Measurements from ENCODE around the gene ALKBH8. TPM values are rescaled to one million over a fixed set of nuclear protein-coding genes. Genes with fewer than 3 reads are reported as not detected.
A peak's percentile ranks its signal among the peaks of the same experiment; 100 is the strongest.

The ALKBH8 gene
- total and polyA plus RNA-seq, 2 of the 8 experiments (the other 6 are each of a cell fraction or from before 2014, with no cell fraction given), result 3.6 to 11.9 TPM

GRCh38 chr11:107609400-107610218 lies 44.1 kb upstream of the ALKBH8 start:
- no peaks in the 10 kb centered on the region for H3K79me1 ChIP-seq (ENCODE audit: low read depth, low read length)
- H3K9ac ChIP-seq (replicated peaks in 1 of 4; ENCODE audit: extremely low read depth in 1 of 4, low read depth in 3 of 4, low read length in 3 of 4), result no peak overlapping the region
- FAIRE-seq (peak; percentile 24), DNase-seq (ENCODE audit: low read depth in 1 of 2, low spot score in 2 of 2) (no peak)
- no peaks in the 10 kb centered on the region for H3K36me3 ChIP-seq (ENCODE audit: control insufficient read depth in 2 of 4, insufficient read depth in 4 of 4, low read length in 3 of 4)
- no peaks in the 10 kb centered on the region for H3K79me2 ChIP-seq (ENCODE audit: control insufficient read depth in 1 of 2, insufficient read depth in 2 of 2, low read length in 2 of 2)
- ChIA-PET POLR2A (ENCODE audit: partially characterized antibody) (interaction anchor here (0.6 kb wide), 1 partner anchor 10 kb away, joined by 3 read pairs; no protein-coding TSS in a partner anchor), CTCF (ENCODE audit: partially characterized antibody) (interaction anchor here (0.6 to 6.8 kb wide), 17 partner anchors 10 to 982 kb away, joined by 3 to 50 read pairs (median 5); partner anchors contain the start of gene ELMOD1)
- peak overlapping the region in 1 of 2 experiments; percentile 6; a peak in 1 of 4 replicates for H3K4me2 ChIP-seq (ENCODE audit: insufficient read depth in 1 of 2, low read depth in 2 of 2, low read length in 2 of 2)
- no peak overlapping the region for H2AFZ ChIP-seq (ENCODE audit: low read length)
- peaks cover 0 to 5% (median under 1%) of the 10 kb centered on the region in 4 experiments; a peak in 2 of 7 replicates for H3K27me3 ChIP-seq (replicated peaks in 1 of 4; ENCODE audit: control insufficient read depth in 3 of 4, extremely low read depth in 1 of 4, insufficient read depth in 3 of 4, low read length in 3 of 4)
- no peak overlapping the region for H2BK15ac ChIP-seq (ENCODE audit: low read length)
- peaks cover 0 to 3% (median 0%) of the 10 kb centered on the region in 4 experiments; a peak in 2 of 7 replicates for H3K4me1 ChIP-seq (replicated peaks in 1 of 4; ENCODE audit: control insufficient read depth in 3 of 4, insufficient read depth in 4 of 4, low read length in 3 of 4)
- no peak overlapping the region for H4K5ac ChIP-seq (ENCODE audit: insufficient read length, low read depth, low read length)
- H2AK5ac ChIP-seq (ENCODE audit: low read depth, low read length), result no peak overlapping the region
- no peak overlapping the region for H3K56ac ChIP-seq (replicated peaks; ENCODE audit: insufficient read length, low read depth, low read length)
- 40% methylated on average over 10 of the region's 10 CpGs; no CpG with 5 or more reads in 1 of the 2 experiments for WGBS, 2 experiments (ENCODE audit: extremely low coverage in 1 of 2, insufficient coverage in 1 of 2, insufficient read length in 1 of 2, insufficient replicate concordance in 2 of 2, low coverage in 1 of 2, low lambda C conversion rate in 2 of 2, missing lambda C conversion rate in 1 of 2)
- H2BK5ac ChIP-seq (ENCODE audit: low read depth, low read length), result no peak overlapping the region
- no peak overlapping the region for H2BK12ac ChIP-seq (ENCODE audit: low read depth, low read length)
- no peaks in the 10 kb centered on the region for H3K9me3 ChIP-seq (ENCODE audit: insufficient read depth in 2 of 2, low read depth in 1 of 2, low read length in 1 of 2)
- H3K4me3 ChIP-seq (ENCODE audit: extremely low read depth in 1 of 4, insufficient read depth in 2 of 4, low read depth in 3 of 4, low read length in 4 of 4), result no peak overlapping the region
- H2BK20ac ChIP-seq (ENCODE audit: low read length), result no peak overlapping the region
- no peak overlapping the region for H3K4ac ChIP-seq (replicated peaks; ENCODE audit: insufficient read length, low read depth, low read length)
- no peak overlapping the region for H4K8ac ChIP-seq (ENCODE audit: extremely low read depth, insufficient read depth, low read length)
- H3K27ac ChIP-seq (ENCODE audit: low read depth, low read length), result no peak overlapping the region
- no peak overlapping the region for H3K23ac ChIP-seq (ENCODE audit: insufficient read length)
- H3K23me2 ChIP-seq (ENCODE audit: low read depth, low read length), result no peaks in the 10 kb centered on the region
- H4K91ac ChIP-seq (replicated peaks; ENCODE audit: insufficient read length, low read length), result no peak overlapping the region
- no peak overlapping the region for H2BK120ac ChIP-seq (replicated peaks; ENCODE audit: low read depth, low read length)
- no peaks in the 10 kb centered on the region for H4K20me1 ChIP-seq (replicated peaks in 1 of 2; ENCODE audit: control insufficient read depth in 1 of 2, insufficient read depth in 2 of 2, low read length in 2 of 2)
- H3K18ac ChIP-seq (ENCODE audit: extremely low read depth, low read length), result no peak overlapping the region
- no peak overlapping the region for H3K14ac ChIP-seq (ENCODE audit: insufficient read length)
- no peak for TF ChIP-seq SIN3A (conservative IDR thresholded peaks at IDR 0.05 in 1 of 2, IDR thresholded peaks at IDR 0.05 in 1 of 2; ENCODE audit: low read depth in 1 of 2, low read length in 2 of 2)
- peak; percentile 67 for TF ChIP-seq NANOG (IDR thresholded peaks at IDR 0.05; ENCODE audit: insufficient read depth, low read depth, low read length, poor library complexity, severe bottlenecking)
